GM19328 (cell line): Measurements from ENCODE around the gene ANO10.

Source experiments
- ATAC-seq: cut with Tn5 transposase; IDR thresholded peaks from one replicate; pipeline ENCODE4 v1.9.1; 2021; ENCODE audit warnings: mild to moderate bottlenecking, moderate library complexity; ENCODE audit not compliant: unreplicated experiment

Gene ANO10

DNA sequence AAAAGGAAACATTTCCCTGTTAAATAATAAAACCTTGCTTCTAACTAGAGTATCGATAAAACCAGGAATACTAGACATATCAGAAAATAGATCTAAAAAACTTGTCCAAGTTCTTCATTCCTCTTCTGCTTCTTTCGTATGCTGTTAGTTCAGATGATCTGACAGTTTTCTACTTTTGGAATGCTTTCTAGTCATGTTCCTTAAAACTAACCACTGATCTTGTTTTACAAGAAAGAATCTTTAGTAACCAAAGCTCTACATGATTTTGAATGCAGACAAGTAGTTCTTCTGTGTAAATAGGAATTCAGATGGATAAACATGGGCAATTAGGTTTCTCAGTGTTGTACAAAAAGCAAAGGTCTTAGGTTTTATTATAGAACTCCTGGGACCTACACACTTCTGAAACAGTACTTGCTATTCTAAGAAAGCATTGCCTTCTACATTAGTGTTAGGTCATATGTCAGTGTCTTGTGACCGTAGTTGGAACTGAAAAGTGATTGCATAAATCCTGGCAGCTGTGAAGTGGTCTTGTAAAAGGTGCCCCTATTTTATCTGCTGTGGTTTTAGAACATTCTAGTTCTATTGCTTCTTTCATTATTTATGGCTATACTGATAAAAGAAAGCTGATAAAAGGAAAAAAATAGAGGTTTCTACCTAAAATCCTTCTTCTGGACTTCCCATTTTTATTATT, 294.8 kb downstream of the ANO10 start:
- no peak for ATAC-seq

DNA sequence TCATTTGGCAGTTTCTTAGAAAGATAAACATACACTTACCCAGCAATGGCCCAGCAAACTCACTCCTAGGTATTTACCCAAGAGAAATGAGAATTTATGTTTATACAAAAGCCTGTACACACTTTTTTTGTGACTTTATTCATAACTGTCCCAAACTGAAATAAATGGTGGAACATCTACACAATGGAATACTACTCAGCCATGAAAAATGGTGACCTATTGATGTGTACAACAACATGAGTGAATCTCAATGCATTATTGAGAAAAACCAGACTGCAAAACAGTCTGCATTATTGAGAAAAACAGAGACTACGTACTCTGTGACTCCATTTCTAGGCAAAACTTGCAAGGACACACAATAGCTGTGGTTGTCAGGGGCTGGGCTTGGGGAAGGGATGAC, 298.3 kb downstream of the ANO10 start:
- no peak for ATAC-seq

DNA sequence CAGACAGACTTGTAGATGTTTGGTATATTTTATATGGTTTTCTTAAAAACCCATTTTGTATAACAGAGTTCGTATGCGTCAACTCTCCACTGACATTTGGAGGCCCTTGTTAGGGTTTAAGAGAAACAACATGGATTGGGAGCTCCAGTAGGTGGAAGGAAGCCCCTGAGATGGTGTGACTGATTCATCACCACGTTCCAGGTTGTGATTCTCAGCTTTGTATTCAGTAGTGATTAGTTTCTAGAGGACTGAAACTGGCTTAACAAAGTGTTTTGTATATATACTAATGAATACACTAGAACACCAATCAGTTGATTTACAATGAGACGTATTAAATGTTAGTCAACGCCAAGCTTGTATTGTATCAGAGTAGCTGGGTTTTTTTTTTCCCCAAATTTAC, 301.5 kb downstream of the ANO10 start:
- ATAC-seq, result no peak

DNA sequence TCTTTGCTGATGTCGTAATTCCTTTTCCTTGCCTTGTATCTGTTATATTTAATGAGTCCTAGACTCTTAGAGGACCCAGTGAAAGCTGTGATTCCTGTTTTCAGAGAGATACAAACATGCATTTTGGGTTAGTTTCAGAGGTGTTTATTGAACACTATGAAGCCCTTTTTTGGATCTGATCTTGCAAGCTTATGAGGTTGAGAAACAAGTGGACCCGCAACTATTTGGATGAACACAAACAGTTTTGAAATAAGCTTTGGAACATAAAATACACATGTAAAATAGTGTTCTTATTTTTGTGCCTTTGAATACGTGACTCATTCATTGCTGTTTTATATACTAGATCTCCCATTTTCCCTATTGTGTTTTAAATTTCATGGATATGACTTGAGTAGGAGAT, 302.0 kb downstream of the ANO10 start:
- ATAC-seq, result no peak

DNA sequence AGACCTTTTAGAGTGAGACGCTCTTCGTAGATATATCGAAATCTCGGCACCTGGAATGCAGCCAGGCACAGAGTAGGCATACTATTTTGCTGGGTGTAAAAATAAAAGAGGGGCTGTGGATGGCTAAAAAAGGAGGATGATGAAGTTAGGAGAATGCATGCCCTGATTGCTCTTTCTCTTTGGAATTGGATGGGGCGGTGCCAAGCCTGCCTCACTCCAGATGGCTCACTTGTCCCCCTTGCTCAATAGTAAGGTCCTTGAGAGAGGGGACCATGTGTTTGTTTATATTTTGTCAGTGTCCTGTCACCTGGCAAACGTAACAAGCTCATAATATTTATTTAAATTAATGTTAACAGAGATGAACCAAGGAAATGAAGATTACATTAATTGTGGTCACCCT, 302.4 kb downstream of the ANO10 start:
- ATAC-seq, result no peak

DNA sequence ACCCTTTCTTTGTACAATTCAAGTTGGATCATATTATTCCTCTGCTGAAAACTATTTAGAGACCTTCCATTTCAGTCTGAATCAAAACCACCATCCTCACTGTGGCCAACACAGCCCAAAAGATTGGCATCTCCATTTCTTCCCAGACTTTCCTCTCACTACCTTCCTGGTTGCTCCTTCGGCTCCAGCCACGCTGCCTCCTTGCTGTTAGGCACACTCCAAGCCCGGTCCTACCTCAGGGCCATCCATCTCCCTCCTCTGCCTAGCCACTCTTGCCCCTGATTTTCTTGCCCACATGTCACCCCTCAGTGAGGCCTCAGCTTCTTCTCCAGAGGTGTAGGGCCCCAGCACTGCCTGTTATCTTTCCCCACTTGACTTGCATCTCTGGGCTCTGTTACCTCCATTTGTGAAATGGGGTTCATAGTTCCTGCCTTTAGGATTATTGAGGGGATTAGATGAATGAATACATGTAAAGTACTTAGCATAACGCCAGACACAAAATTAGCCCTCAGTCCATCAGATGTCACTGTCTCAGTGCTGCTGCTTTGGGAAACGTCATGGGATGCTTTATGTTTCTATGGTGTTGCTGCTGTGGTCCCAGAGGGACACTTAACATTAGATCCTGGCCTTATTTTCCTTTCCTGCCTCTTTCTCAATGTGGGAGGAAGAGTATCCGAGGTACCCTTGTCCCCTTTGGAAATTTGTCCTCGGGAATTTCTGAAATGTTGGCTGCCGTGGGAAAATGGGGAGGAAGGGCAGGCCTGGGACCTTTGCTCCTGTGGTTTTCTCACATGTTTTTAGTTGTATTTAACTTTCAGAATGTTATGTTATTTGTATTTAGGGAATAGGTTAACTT, 304.1 kb downstream of the ANO10 start:
- no peak for ATAC-seq

DNA sequence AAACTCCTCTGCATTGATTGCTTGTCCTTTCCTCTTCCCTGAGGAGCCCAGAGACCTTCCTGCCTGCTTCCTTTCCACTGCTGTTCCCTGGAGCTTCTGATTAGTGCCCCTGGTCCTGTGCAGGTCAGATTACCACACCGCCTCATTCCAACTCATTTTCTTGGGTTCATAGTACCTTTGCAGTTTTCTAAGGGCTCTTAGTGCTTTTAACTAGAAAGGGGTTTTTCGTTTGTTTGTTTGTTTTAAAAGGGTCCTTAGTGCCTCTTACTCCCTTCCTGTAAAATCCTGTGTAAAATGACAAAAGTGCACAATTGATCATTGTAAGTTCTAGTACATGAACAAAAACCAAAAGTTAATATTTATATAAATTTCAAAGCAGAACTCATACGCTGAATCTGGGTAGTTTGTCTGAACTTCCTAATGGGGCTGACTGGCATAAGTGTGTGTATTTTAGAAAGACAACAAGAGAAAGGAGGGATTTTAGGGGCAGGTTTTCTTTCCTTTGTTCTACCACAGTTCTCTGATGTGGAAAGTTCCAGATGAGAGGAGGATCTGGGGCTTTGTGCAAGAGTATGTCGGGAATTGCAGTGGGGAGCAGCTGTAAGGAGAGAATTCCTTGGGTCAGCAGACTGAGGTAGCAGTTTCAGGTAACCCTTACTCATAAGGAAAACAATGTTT, 304.9 kb downstream of the ANO10 start:
- no peak for ATAC-seq
